ENCODE results near the gene TP53BP1.
"Not testable (repeated sequence)": the region's sequence is repeated elsewhere in the genome, so short reads cannot be mapped to it uniquely, and the experiment has no call there.

The TP53BP1 gene

DNA sequence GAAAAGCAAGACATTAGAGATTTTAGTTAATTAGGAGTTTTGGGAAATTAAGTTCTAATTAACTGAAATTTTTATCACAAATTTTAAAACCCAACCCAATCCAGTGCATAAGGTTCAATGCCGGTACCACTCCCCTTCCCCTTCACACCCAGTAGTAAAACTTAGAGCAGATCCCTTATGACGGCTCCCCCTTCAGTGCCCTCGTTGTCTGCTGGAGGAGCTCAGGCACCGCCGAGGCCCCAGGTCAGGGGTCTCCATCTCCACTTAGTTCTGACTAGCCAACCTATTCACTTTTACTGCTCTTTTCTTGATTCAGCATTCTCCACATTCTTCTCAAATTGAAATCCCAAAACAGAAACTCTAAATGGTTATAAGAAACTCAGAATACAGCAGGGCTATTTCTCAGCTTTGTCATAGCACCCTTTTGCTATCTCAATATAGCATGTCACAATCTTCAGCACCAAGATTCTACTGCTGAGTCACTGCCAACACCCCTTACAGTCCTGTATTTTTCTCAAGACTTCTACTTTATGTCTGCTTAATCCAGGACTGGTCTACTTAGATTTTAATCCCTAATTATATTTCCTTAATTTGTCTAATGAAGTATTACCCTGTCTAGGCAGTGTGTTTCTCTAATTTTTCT lies 82.3 kb downstream of the TP53BP1 start:
- DNase-seq, result no peak

DNA sequence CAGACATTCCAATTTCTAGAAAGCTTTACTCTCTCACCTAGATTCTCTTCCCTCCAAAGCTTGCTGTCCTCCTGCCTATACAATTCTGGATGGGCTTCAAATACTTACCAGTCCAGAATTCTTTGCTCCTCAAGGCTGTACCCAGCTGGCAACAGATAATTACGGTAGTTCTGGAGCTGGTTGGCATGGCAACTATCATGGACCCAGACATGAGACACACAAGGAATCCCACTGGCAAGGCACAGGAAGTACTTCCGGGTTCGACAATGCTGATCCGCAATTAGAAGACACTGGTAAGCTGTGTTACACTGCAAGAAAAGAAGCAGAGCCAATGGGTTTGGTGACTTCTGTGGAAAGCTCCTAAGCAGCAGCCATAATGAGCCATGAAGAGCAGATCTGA lies 84.2 kb downstream of the TP53BP1 start:
- no peak for DNase-seq

DNA sequence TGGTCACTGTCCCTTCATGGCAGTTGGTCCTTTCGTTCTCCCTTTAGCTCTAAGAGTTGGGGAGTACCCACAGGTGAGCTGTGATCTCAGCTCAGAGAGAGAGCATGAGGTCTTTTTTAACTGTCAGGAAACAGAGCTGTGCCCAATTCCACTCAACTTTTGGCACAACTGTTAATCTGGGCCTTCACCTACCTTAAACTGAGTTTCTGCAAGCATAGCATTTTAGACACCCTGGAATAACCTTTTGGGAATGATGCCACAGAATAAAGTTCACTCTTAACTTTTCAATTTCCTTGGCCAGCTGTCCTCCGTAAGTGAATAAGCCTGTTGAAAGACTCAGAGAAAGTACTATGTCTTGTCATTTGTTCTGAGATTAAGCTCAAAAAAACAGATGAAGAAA lies 86.1 kb downstream of the TP53BP1 start:
- no peak for DNase-seq

DNA sequence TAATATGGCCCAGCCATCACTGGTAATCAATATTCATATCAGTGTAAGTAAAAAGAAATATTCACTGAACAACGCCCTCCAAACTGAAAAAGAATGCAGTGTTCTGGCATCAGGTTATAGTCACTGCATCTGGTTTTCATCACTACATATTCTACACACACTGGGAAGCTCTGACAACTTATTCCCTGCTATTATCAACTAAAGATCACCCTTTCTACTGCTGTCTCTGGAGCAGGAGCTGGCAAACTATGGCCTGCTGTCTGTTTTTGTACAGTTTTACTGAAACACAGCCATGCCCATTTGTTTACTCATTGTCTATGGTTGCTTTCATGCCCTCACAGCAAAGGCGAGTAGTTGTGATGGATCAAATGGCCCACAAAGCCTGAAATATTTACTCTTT lies 86.8 kb downstream of the TP53BP1 start:
- no peak for DNase-seq

DNA sequence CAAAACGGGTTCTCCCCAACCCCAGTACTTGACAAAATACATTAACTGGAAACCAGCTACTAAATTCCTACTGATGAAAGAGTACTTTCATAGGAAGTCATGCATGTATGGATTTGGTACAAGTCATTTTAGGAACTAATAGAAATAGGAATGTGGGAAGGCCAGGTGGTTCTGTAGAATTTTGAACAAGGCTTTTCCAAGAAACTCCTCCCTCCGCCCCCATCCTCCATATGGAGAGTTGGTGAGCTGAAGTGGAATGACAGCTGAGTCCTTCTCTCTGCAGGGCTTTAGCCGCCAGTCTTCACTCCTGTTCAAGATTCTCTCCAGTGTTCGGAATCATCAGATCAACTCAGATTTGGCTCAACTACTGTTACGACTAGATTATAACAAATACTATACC lies 88.8 kb downstream of the TP53BP1 start:
- no peak for DNase-seq

DNA sequence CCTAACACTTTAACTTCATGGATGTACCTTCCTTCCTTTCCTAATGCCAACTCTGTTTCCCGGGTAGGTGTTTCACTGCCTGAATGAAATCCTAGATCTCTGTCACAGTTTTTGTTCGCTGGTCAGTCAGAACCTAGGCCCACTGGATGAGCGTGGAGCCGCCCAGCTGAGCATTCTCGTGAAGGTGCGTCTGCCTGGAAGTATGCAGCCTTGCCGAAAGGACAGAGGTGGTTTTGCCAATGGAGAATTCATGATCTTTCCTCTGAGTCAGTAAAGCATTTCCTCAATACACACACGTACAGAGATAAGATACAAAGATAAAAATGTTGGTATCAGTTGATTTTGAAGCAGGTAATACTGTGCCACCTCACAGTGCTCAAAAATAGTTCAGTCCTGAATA lies 89.3 kb downstream of the TP53BP1 start:
- DNase-seq, result no peak

DNA sequence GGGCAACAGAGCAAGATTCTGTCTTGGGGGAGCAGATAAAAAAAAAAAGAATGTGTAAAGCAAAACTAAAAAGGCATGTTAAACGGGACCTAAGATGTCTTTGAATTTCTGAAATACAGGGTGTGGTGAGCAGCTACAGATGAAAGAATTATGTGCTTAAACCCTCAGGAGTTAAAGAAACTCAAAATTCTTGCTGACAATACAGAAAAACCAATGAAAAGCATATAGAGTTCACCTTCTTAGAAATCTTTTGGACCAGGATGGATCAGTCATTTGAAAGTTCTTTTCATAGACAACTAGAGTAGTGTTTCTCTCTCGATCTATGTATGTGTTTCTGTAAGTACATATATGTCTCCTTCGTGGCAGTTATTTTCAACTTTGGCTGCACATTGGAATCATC lies 90.7 kb downstream of the TP53BP1 start:
- no peak for DNase-seq

DNA sequence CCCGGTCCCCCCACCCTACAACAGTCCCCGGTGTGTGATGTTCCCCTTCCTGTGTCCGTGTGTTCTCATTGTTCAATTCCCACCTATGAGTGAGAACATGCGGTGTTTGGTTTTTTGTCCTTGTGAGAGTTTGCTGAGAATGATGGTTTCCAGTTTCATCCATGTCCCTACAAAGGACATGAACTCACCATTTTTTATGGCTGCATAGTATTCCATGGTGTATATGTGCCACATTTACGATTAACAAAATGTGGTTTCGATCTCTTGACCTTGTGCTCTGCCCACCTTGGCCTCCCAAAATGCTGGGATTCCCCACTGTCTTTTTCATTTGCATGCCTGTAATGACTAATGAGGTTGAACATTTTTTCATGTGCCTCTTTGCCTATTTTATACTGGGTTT lies 99.4 kb downstream of the TP53BP1 start:
- DNase-seq, result not testable (repeated sequence)

DNA sequence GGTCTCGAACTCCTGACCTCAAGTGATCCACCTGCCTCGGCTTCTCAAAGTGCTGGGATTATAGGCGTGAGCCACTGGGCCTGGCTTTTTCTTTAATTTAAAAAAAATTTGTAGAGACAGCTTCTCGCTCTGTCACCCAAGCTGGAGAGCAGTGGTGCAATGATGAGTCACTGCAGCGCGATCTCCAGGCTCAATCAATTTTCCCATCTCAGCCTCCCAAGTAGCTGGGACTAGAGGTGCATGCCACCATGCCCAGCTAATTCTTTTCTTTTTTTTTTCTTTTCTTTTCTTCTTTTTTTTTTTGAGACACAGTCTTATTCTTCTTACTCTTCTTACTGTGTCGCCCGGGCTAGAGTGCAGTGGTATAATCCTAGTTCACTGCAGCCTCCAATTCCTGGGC lies 102.2 kb downstream of the TP53BP1 start:
- DNase-seq, result no peak

DNA sequence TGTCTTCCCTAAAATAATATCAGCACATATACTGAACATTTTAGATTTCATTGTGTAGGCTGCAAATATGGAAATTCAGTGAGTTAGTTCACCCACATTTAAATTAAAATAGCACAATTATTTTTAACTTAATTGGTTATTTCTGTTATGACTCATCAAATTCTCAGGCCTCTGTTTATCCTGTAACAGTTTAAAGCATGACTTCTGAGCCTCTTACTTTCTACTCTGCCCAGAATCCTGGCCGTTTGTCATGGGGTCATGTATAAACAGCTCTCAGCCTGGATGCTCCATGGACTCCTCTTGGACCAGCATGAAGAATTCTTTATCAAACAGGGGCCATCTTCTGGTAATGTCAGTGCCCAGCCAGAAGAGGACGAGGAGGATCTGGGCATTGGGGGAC lies 109.9 kb downstream of the TP53BP1 start:
- DNase-seq, result no peak

DNA sequence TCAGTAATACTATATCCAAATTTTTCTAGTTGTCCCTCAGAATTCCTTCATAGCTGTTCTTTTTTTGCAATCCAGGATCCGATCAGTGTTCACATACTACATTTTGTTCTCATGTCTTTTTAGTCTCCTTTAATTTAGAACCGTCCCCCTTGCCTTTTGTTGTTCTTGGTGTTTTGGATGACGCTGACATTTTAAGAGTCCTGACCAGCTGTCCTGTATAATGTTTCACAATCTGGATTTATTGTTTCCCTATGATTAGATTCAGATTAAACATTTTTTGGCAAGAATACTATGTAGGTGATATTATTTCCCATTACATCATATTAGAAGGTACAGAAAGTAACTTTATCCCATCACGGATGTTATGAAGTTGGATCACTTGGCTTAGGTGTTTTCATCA lies 110.6 kb downstream of the TP53BP1 start:
- no peak for DNase-seq

DNA sequence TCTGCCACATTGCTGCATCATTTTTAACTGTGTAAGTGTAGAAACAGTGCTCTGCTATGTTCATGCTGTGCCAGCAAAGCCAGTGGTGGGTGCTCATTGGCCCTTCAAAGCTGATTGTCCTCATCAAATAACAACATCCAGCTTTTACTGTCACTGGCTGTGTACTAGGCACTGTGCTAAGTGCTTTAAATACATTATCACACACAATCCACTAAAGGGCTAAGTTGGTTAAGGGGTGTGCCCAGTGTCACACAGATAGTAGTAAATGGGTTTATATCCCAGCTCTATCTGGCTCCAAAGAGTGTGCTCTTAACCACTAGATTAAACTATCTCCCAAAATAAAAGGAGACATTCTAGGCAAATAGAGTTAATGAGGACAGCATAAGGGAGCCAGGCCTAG lies 114.4 kb downstream of the TP53BP1 start:
- no peak for DNase-seq

DNA sequence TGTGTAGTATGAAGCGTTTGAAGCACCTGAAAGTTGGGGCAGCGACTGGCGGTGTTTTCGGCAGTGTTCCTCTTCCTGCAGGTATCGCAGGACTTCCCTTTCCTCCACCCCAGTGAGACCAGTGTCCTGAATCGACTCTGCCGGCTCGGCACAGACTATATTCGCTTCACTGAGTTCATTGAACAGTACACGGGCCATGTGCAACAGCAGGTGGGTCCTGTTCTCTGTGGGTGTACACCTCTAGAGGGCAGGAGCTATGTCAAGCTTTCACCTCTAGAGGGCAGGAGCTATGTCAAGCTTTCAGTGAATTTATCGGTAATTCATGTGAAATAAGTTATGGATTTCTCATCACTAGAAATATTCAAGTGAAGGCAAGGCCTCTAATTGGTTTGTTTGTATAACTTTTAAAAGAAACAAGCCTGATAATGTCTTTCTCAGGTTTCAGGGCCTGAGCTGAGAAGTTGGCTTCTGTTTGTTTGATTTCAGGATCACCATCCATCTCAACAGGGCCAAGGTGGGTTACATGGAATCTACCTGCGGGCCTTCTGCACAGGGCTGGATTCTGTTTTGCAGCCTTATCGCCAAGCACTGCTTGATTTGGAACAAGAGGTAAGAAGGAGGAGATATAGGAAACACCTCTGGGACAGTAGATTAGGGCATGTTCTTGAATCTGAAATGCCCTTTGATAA lies 116.8 kb downstream of the TP53BP1 start:
- peak; percentile 35 for DNase-seq

DNA sequence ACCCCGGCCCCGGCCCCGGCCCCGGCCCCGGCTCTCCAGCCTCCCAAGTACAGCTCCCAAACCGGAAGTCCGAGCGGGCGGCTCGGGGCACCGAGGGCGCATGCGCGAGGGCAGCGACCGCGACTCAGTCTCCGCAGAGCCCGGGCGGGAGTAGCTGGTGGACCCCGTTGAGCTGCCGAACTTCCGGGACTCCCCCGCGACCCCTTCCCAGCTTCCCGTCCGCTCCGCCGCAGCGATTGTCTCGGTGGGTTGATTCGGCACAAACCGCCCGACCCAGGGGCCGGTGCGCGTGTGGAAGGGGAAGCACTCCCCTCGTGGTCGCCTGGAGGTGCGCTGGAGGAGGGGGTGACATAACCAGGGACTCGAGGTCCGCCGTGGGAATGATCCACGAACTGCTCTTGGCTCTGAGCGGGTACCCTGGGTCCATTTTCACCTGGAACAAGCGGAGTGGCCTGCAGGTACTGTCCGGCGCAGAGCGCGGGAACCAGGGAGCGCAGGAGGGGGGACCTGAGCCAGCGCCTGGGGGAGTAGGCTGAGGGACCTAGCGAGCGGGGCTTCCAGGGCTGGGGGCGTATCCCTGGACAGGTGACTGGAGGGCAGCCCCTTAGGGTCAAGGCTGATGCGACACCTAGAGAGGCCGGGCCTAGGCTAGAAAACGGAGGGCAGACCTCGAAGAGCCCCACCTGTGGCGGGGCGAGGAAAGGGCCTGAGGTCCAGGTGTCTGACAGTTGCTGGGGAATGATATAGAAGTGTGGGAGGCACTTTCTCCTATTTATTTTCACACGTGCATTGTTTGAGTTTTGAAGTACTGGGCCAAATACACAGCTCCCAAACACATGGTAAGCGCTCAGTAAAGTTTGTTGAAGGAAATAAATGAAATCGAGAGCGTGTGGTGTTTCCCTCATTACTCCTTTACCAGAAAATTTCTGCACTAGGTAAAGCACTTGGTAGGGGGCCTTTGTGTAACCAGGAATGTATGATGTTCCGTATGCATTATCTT lies 121.7 kb downstream of the TP53BP1 start, which contains the start of the genes TUBGCP4 and ZSCAN29:
Gene TUBGCP4 (plus strand): TSS at position 127 of the 1,000 bp plus-strand sequence. CDS start 254 bp downstream, at position 381.
Gene ZSCAN29 (minus strand): TSS at position 69 of the 1,000 bp plus-strand sequence. CDS start 1,130 bp downstream, outside the sequence.
- DNase-seq, result peak; percentile 78

DNA sequence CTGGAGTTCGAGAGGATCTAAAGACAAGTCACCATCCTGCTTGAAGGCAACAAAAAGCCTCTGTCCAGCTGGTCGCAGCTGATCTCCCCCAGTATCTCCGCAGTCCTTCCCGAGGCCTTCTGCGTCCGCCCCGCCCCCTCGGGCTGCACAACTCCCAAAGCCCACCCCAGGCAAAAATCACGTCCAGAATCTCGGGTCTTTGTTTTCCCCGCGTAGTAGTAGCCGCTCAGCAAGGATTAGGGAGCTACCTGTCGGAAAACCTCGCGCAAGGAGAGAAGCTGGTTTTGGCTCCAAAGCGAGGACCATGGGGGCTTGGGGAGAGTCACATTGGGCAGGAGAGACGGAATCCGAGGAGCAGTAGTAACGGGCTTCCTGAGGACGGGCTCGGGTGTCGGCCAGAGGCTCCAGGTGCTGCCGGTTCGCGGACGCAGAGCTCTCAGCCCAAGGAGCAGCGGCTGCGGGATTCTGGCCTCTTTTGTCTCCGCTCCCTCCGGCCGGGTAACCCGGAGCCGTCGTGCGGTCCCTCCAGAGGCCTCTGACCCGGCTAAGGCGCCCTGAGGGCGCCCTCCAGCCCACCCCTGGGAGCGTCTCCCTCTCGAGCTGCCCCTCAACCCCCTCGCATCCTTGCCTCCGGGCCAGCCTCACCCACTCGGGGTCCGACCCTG lies 122.5 kb downstream of the TP53BP1 start:
- DNase-seq, result no peak

DNA sequence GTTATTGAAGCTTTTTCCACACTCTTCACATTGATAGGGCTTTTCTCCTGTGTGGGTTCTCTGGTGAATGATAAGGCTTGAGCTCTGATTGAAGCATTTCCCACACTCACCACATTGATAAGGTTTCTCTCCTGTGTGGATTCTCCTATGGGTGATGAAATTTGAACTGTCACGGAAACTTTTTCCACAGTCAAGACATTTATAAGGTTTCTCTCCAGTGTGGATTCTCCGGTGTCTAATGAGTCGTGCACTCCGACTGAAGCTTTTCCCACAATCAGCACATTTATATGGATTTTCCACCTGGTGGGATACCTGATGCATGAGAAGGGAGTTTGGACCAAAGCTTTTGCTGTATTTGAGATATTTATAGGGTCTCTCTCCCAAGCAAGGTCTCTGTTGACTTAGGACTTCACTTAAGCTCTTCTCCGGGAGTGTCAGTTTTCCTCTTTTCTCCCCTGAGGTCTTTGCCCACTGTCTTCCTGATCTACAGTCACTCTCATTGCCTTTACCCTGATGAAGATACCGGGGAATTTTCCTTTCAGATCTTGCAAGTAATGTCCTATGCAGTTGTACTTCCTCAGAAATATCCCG lies 131.5 kb downstream of the TP53BP1 start:
- no peak for DNase-seq

DNA sequence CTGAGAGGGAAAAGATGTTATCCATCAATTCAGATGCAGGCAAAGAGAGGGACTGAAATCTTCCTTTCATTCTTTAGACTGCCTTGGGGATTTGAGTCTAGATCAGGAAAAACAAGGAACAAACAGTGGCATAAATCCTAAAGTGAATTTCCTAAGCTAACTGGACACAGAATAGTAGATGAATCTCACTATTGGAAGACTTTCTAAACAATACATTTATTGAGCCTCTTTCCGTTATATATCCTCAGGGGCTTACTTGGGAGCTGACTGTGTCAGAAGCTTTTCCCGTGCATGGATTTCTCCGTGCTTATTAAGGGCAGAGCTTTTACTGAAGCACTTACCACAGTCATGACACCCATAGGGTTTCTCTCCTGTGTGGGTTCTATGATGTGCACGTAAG lies 132.1 kb downstream of the TP53BP1 start:
- DNase-seq, result no peak

Measured in activated naive CD4-positive, alpha-beta T cell treated with anti-CD3 and anti-CD28 coated beads, Interleukin-2, amount 50 U/mL, for 16 hours (primary cell).